K562 (cell line): ENCODE data around the gene PRC1. TPM values are rescaled to one million over a fixed set of nuclear protein-coding genes. Genes with fewer than 3 reads are reported as not detected.
A peak's percentile ranks its signal among the peaks of the same experiment; 100 is the strongest.

Source experiments
- ARNT ChIP-seq, 2 experiments: fragments of 450-650 bp; IDR thresholded peaks; 2 replicates each; pipeline ENCODE4 v1.6.1; 2016; ENCODE audit warnings: mild to moderate bottlenecking in 1 of 2
- EGR1 ChIP-seq: fragments of 450-650 bp; conservative IDR thresholded peaks from 2 replicates; pipeline ENCODE4 v1.6.1; 2017; ENCODE audit warnings: mild to moderate bottlenecking
- ESRRA ChIP-seq: fragments of 450-650 bp; IDR thresholded peaks from 2 replicates; pipeline ENCODE4 v1.6.1; 2014; ENCODE audit warnings: low read depth, mild to moderate bottlenecking, moderate library complexity, borderline replicate concordance
- GTF2F1 ChIP-seq: IDR thresholded peaks from 2 replicates; pipeline ENCODE4 v1.6.1; 2011; ENCODE audit warnings: low read depth, low read length, improper control_type of control experiment
- KDM2B ChIP-seq: fragments of 250-450 bp; sonication (Bioruptor Pico); IDR thresholded peaks from 2 replicates; pipeline ENCODE4 v1.8.0; 2021; ENCODE audit warnings: mild to moderate bottlenecking, moderate library complexity
- LARP7 ChIP-seq: fragments of 450-650 bp; IDR thresholded peaks from 2 replicates; pipeline ENCODE4 v1.6.1; 2016
- NR1H2 ChIP-seq: sonication (generic); formaldehyde crosslinking; IDR thresholded peaks from 2 replicates; pipeline ENCODE4 v1.4.0; 2020; ENCODE audit warnings: mild to moderate bottlenecking, missing genetic modification reagents
- ZNF263 ChIP-seq: sonication (generic); formaldehyde crosslinking; IDR thresholded peaks from 2 replicates; pipeline ENCODE4 v1.8.0; 2022; ENCODE audit warnings: mild to moderate bottlenecking, missing genetic modification reagents, borderline replicate concordance
- ZNF778 ChIP-seq: fragments of 450-650 bp; formaldehyde crosslinking; IDR thresholded peaks from 2 replicates; pipeline ENCODE4 v1.4.0; 2020; ENCODE audit warnings: mild to moderate bottlenecking, moderate library complexity
- polyA plus RNA-seq, 8 experiments: library from polyadenylated mRNA; depleted of rRNA in 4 of 8; stranded (reverse) in 5 of 8; unstranded in 3 of 8; fragments of >200 nt; fragmentation: Nextera tagmentation in 2 of 8; fragmentation: Illumina TruSeq in 1 of 8; extraction: Ambion mirVana in 2 of 8; extraction: Trizol in 1 of 8; gene quantifications; 2 replicates each; pipeline versions ENCODE4 v1.2.1 to v1.2.3, GENCODE V29; 2011 to 2014; ENCODE audit warnings: inconsistent platforms in 1 of 8, missing spikeins in 1 of 8
- total RNA-seq, 7 experiments: library from RNA; depleted of rRNA in 6 of 7; stranded (reverse); fragments of >200 nt in 6 of 7; fragmentation: Illumina TruSeq in 2 of 7; extraction: Trizol in 2 of 7; gene quantifications; 2 replicates each; pipeline versions ENCODE4 v1.2.1 to v1.2.3, GENCODE V29; 2011 to 2021; ENCODE audit warnings: low replicate concordance in 1 of 7
- TF ChIP-seq, protein P1 (sequence below): sonication (generic); formaldehyde crosslinking; IDR thresholded peaks from 2 replicates; pipeline ENCODE4 v1.8.0; 2023; ENCODE audit warnings: mild to moderate bottlenecking, missing genetic modification reagents
- TF ChIP-seq, protein P2 (sequence below): fragments of 250-450 bp; sonication (Bioruptor Pico); IDR thresholded peaks from 2 replicates; pipeline ENCODE4 v1.5.0; 2020; ENCODE audit warnings: mild to moderate bottlenecking, borderline replicate concordance
- TF ChIP-seq, protein P3 (sequence below): fragments of 250-450 bp; sonication (Bioruptor Pico); IDR thresholded peaks from 2 replicates; pipeline ENCODE4 v1.8.0; 2022; ENCODE audit warnings: moderate library complexity, mild to moderate bottlenecking, inconsistent platforms

PRC1 gene
- total and polyA plus RNA-seq, 9 of the 15 experiments (the other 6 are each of a cell fraction or from before 2014, with no cell fraction given): 156 to 391 (median 240) TPM

DNA sequence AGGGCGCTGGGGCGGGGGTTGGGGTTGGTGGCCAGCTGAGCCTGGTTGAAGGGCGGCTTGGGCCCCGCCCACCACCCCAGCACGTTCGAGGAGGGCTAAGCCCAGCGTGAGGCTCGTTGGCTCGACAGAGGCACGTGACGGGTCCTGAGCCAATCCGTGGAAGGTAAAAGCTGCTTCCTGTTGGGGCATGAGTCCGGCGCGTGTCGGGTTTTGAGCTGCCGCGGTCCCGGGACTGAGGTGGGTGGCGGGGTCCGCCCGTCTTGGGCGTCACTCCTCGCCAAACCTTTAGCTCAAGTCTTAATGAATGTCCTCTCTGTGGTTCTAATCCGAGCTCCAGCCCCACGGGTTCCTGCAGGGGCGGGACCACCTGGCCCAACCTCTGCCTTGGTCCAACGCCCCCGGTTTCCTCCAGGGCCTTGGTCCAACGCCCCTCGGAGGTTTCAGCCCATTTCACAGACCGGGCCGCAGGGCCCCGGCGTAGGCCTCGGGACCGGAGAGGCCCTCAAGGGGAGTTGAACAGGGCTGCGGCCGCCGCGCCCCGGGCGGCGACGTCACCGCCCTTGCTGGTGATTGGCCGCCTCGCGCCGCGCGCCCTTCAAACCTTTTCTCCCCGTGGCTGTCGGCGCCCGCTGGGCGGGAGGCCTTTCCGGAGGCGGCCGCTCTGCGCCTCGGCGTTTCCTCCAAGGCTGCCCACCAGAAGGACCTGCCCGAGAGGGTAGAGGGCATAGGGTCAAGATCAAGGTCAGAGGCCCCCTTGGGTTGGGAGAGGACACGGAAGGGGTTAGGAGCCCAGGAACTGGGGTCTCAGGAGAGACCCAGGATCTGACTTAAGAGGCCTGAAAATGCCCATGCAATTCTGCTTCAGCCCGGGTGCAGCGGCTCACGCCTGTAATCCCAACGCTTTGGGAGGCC, 39.4 kb downstream of the PRC1 start, which contains the start of gene RCCD1 (continued):
- TF ChIP-seq, protein P1, sequence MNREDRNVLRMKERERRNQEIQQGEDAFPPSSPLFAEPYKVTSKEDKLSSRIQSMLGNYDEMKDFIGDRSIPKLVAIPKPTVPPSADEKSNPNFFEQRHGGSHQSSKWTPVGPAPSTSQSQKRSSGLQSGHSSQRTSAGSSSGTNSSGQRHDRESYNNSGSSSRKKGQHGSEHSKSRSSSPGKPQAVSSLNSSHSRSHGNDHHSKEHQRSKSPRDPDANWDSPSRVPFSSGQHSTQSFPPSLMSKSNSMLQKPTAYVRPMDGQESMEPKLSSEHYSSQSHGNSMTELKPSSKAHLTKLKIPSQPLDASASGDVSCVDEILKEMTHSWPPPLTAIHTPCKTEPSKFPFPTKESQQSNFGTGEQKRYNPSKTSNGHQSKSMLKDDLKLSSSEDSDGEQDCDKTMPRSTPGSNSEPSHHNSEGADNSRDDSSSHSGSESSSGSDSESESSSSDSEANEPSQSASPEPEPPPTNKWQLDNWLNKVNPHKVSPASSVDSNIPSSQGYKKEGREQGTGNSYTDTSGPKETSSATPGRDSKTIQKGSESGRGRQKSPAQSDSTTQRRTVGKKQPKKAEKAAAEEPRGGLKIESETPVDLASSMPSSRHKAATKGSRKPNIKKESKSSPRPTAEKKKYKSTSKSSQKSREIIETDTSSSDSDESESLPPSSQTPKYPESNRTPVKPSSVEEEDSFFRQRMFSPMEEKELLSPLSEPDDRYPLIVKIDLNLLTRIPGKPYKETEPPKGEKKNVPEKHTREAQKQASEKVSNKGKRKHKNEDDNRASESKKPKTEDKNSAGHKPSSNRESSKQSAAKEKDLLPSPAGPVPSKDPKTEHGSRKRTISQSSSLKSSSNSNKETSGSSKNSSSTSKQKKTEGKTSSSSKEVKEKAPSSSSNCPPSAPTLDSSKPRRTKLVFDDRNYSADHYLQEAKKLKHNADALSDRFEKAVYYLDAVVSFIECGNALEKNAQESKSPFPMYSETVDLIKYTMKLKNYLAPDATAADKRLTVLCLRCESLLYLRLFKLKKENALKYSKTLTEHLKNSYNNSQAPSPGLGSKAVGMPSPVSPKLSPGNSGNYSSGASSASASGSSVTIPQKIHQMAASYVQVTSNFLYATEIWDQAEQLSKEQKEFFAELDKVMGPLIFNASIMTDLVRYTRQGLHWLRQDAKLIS (CRISPR knock-in tag): peak; percentile 98
- peak; percentile 96; the same call in 1 of the 2 replicates for TF ChIP-seq NR1H2
- TF ChIP-seq ARNT (IDR thresholded peaks at IDR 0.05): no peak
- peak; percentile 89 for TF ChIP-seq ESRRA
- peak; percentile 39; the same call in 1 of the 2 replicates for TF ChIP-seq KDM2B (CRISPR knock-in tag)
- TF ChIP-seq, protein P2, sequence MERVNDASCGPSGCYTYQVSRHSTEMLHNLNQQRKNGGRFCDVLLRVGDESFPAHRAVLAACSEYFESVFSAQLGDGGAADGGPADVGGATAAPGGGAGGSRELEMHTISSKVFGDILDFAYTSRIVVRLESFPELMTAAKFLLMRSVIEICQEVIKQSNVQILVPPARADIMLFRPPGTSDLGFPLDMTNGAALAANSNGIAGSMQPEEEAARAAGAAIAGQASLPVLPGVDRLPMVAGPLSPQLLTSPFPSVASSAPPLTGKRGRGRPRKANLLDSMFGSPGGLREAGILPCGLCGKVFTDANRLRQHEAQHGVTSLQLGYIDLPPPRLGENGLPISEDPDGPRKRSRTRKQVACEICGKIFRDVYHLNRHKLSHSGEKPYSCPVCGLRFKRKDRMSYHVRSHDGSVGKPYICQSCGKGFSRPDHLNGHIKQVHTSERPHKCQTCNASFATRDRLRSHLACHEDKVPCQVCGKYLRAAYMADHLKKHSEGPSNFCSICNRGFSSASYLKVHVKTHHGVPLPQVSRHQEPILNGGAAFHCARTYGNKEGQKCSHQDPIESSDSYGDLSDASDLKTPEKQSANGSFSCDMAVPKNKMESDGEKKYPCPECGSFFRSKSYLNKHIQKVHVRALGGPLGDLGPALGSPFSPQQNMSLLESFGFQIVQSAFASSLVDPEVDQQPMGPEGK: 0 out of 2 replicates have a peak, but pooled peaks have one; percentile 54
- TF ChIP-seq ZNF778 (CRISPR knock-in tag): no peak
- 0 out of 2 replicates have a peak, but pooled peaks have one; percentile 18 for TF ChIP-seq ZNF263 (CRISPR knock-in tag)
- TF ChIP-seq LARP7: no peak
- peak; percentile 87 for TF ChIP-seq EGR1
- TF ChIP-seq GTF2F1: peak; percentile 34; the same call in 1 of the 2 replicates
- TF ChIP-seq, protein P3, sequence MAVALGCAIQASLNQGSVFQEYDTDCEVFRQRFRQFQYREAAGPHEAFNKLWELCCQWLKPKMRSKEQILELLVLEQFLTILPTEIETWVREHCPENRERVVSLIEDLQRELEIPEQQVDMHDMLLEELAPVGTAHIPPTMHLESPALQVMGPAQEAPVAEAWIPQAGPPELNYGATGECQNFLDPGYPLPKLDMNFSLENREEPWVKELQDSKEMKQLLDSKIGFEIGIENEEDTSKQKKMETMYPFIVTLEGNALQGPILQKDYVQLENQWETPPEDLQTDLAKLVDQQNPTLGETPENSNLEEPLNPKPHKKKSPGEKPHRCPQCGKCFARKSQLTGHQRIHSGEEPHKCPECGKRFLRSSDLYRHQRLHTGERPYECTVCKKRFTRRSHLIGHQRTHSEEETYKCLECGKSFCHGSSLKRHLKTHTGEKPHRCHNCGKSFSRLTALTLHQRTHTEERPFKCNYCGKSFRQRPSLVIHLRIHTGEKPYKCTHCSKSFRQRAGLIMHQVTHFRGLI (CRISPR knock-in tag): no peak
